ENCODE measurements around the gene CREB3L1. TPM values are rescaled to one million over a fixed set of nuclear protein-coding genes. Genes with fewer than 3 reads are reported as not detected.
A peak's percentile ranks its signal among the peaks of the same experiment; 100 is the strongest.

Gene CREB3L1
- total RNA-seq, 1 donor from 2014 or later: 0.43 TPM

- H3K4me2 ChIP-seq: no peak overlapping the region
- no peaks in the 10 kb centered on the region for H4K20me1 ChIP-seq (ENCODE audit: low read depth)
- peaks cover 62% of the 10 kb centered on the region for H3F3A ChIP-seq (ENCODE audit: low read depth)
- Mint-ChIP-seq H3K27me3 (ENCODE audit: insufficient read depth, low read depth) (peaks cover 26% of the 10 kb centered on the region), H3K4me1 (peaks cover 68% of the 10 kb centered on the region), H3K4me3 (no peak overlapping the region), H3K27ac (peak overlapping the region; percentile 7), H3K36me3 (no peaks in the 10 kb centered on the region), H3K9me3 (no peaks in the 10 kb centered on the region)
- no peak overlapping the region for H3K4me3 ChIP-seq
- no peaks in the 10 kb centered on the region for H3K36me3 ChIP-seq
- H2AFZ ChIP-seq (replicated peaks): no peak overlapping the region
- TF ChIP-seq EZH2 (IDR thresholded peaks at IDR 0.05) (no peak), EZH2phosphoT487 (IDR thresholded peaks at IDR 0.05) (no peak), CTCF (IDR thresholded peaks at IDR 0.05) (no peak)
- H3K9ac ChIP-seq: no peak overlapping the region
- no peaks in the 10 kb centered on the region for H3K9me3 ChIP-seq (ENCODE audit: low read depth)
- peaks cover 33% of the 10 kb centered on the region for H3K27me3 ChIP-seq
- peaks cover 48% of the 10 kb centered on the region for H3K4me1 ChIP-seq
- no peaks in the 10 kb centered on the region for H3K79me2 ChIP-seq (ENCODE audit: low read depth)
- no peak overlapping the region for H3K27ac ChIP-seq
- no peak for DNase-seq (ENCODE audit: low spot score)
These were observed 59.2 kb downstream of the CREB3L1 start for GRCh38 chr11:46336563-46337180.

GRCh38 chr11:46337626-46338345 lies 60.3 kb downstream of the CREB3L1 start:
- Histone ChIP-seq H3K27ac (no peak overlapping the region), H3K4me2 (no peak overlapping the region), H3K79me2 (ENCODE audit: low read depth) (no peaks in the 10 kb centered on the region), H3K27me3 (peaks cover 22% of the 10 kb centered on the region), H3K9ac (no peak overlapping the region), H4K20me1 (ENCODE audit: low read depth) (no peaks in the 10 kb centered on the region), H3F3A (ENCODE audit: low read depth) (peaks cover 57% of the 10 kb centered on the region), H3K9me3 (ENCODE audit: low read depth) (no peaks in the 10 kb centered on the region), H3K4me3 (no peak overlapping the region), H2AFZ (replicated peaks) (no peak overlapping the region), H3K4me1 (peaks cover 38% of the 10 kb centered on the region), H3K36me3 (no peaks in the 10 kb centered on the region)
- TF ChIP-seq CTCF (IDR thresholded peaks at IDR 0.05): no peak
- no peak for TF ChIP-seq EZH2 (IDR thresholded peaks at IDR 0.05)
- TF ChIP-seq EZH2phosphoT487 (IDR thresholded peaks at IDR 0.05): no peak
- H3K27me3 Mint-ChIP-seq (ENCODE audit: insufficient read depth, low read depth): peaks cover 20% of the 10 kb centered on the region
- H3K36me3 Mint-ChIP-seq: no peaks in the 10 kb centered on the region
- peak overlapping the region; percentile 46 for H3K4me3 Mint-ChIP-seq
- H3K4me1 Mint-ChIP-seq: peaks cover 66% of the 10 kb centered on the region
- no peak for DNase-seq (ENCODE audit: low spot score)
- peak overlapping the region; percentile 22 for H3K27ac Mint-ChIP-seq
- H3K9me3 Mint-ChIP-seq: no peaks in the 10 kb centered on the region

- H3K27ac Mint-ChIP-seq: peak overlapping the region; percentile 84
- peaks cover 17% of the 10 kb centered on the region for H3K27me3 Mint-ChIP-seq (ENCODE audit: insufficient read depth, low read depth)
- peak overlapping the region; percentile 55 for H3K4me3 Mint-ChIP-seq
- H3K9ac ChIP-seq: no peak overlapping the region
- H3K36me3 Mint-ChIP-seq: no peaks in the 10 kb centered on the region
- no peak overlapping the region for H3K27ac ChIP-seq
- peak overlapping the region; percentile 73 for H3K4me2 ChIP-seq
- H3K4me3 ChIP-seq: peak overlapping the region; percentile 34
- H3K27me3 ChIP-seq: peaks cover 14% of the 10 kb centered on the region
- H3K9me3 Mint-ChIP-seq: no peaks in the 10 kb centered on the region
- no peaks in the 10 kb centered on the region for H3K79me2 ChIP-seq (ENCODE audit: low read depth)
- H2AFZ ChIP-seq (replicated peaks): peak overlapping the region; percentile 96
- H3K9me3 ChIP-seq (ENCODE audit: low read depth): no peaks in the 10 kb centered on the region
- TF ChIP-seq EZH2 (IDR thresholded peaks at IDR 0.05) (no peak), CTCF (IDR thresholded peaks at IDR 0.05) (no peak), EZH2phosphoT487 (IDR thresholded peaks at IDR 0.05) (no peak)
- peaks cover 39% of the 10 kb centered on the region for H3K4me1 ChIP-seq
- no peak for DNase-seq (ENCODE audit: low spot score)
- no peaks in the 10 kb centered on the region for H4K20me1 ChIP-seq (ENCODE audit: low read depth)
- H3K4me1 Mint-ChIP-seq: peaks cover 66% of the 10 kb centered on the region
- no peaks in the 10 kb centered on the region for H3K36me3 ChIP-seq
- peaks cover 51% of the 10 kb centered on the region for H3F3A ChIP-seq (ENCODE audit: low read depth)
These were observed 61.1 kb downstream of the CREB3L1 start for GRCh38 chr11:46338636-46338987.
